Activated T-helper 2 cell treated with anti-CD3 and anti-CD28 coated beads, Interferon-gamma antibody, Interleukin-2, Interleukin-4, amounts not matched to agents 10 μg/mL and 5 μg/mL and 100 μg/mL, durations not matched to agents 14 hours and 24 hours and 36 hours (primary cell): ENCODE data around the gene POLR2B. TPM values are rescaled to one million over a fixed set of nuclear protein-coding genes. Genes with fewer than 3 reads are reported as not detected.

Experiments
- DNase-seq: peaks from one replicate; pipeline ENCODE4 v3.0.0; 2021; ENCODE audit warnings: low spot score
- H3K27ac Mint-ChIP-seq: one replicate; pipeline ENCODE4 v1.8.0; 2021; ENCODE audit warnings: mixed read lengths
- H3K27me3 Mint-ChIP-seq: one replicate; pipeline ENCODE4 v1.8.0; 2021; ENCODE audit warnings: low read depth, mixed read lengths
- H3K36me3 Mint-ChIP-seq: one replicate; pipeline ENCODE4 v1.8.0; 2021; ENCODE audit warnings: low read depth, mixed read lengths
- H3K4me1 Mint-ChIP-seq: one replicate; pipeline ENCODE4 v1.8.0; 2021; ENCODE audit warnings: low read depth, mixed read lengths
- H3K4me3 Mint-ChIP-seq: one replicate; pipeline ENCODE4 v1.8.0; 2021; ENCODE audit warnings: low read depth, mild to moderate bottlenecking, moderate library complexity, mixed read lengths
- H3K9me3 Mint-ChIP-seq: one replicate; pipeline ENCODE4 v1.8.0; 2021; ENCODE audit warnings: mixed read lengths
- intact Hi-C: fragments of 100-400 bp; cut with micrococcal nuclease; formaldehyde crosslinking; loops from one replicate; pipeline ENCODE4 v1.15.1; 2023
- total RNA-seq: library from RNA; stranded (reverse); gene quantifications from 2 replicates; pipeline ENCODE4 v1.2.3, GENCODE V29; 2022

The POLR2B gene
- total RNA-seq, 1 donor from 2014 or later = 153 TPM

DNA sequence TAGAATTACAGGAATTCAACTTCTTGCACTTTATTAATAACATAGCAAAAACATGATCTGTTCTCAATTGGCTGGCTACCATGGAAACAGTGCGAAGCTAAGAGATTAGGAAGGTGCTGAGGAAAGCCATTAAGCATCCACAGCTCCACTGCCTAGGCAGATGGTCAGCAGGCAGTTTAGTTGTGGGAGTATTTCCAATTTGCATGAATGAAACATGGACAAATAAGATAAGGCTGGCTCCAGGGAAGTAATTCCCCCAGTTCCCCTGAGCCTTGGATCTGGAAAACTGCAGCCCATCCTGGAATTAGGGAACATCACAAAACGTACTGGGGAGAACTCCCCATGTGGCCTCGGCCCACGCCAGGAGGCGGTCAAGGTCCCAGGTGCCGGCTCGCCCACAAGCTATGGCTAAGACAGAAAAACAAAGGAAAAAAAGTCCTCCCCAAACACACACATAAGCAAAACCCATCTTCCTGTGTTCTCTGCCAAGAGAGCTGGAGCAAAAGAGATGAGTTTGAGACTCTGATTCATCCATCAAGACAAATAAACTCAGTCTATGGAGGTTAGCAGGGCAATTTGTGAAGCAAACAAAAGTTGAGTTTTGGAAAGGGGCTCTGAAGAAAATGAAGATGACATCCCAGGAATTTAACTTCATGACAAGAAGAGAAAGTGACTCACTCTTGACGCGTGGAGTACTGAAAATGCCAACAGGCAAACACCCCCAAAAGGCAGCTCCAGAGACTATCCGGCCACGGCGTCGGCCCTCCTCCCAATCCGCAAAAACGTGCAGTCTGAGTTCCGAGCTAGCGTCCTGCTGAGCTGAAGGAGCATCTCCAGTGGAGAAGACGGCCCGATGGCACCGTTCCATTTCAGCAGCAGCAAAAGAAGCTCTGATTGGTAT, 86.4 kb downstream of the POLR2B start:
- peaks cover 8% of the 10 kb centered on the region for H3K27me3 Mint-ChIP-seq
- H3K4me1 Mint-ChIP-seq = no peaks in the 10 kb centered on the region
- no peak overlapping the region for H3K4me3 Mint-ChIP-seq
- DNase-seq = no peak
- H3K36me3 Mint-ChIP-seq = no peaks in the 10 kb centered on the region
- H3K27ac Mint-ChIP-seq = no peak overlapping the region
- no peaks in the 10 kb centered on the region for H3K9me3 Mint-ChIP-seq
- intact Hi-C loops = no loop called here

DNA sequence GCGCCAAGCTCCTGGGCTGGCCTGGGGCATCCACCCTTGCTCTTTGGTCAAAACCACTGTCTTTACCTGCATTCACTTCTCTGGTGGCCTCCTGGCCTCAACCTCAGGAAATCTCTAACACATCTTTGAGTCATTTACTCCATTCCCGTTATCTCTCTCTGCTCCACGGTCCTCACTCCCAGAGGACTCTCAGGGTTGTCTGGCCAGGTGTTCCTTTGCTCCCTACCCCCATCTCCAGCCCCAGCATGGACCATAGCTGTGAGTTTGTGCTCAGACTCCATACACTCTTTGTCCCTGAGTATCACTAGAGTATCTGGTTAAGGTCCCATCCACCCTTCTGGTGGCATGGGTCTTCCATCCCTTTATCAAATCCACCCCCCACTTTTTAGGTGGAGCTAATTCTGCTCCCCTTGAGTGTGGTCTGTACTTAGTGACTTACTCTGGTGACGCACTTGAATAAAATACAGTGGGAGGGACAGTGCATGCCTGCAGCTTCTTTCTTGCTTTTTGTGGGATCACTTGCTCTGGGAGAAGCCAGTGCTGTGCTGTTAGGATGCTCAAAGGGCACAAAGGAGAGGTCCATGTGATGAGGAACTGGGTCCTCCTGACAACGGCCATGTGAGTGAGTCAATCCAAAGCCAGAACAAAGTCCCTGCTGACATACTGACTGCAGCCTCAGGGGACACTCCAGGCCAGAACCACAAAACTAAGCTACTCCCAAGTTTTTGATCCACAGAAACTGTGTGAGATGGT, 87.2 kb downstream of the POLR2B start:
- no peaks in the 10 kb centered on the region for H3K4me1 Mint-ChIP-seq
- no peak for DNase-seq
- no peak overlapping the region for H3K4me3 Mint-ChIP-seq
- no peaks in the 10 kb centered on the region for H3K36me3 Mint-ChIP-seq
- H3K9me3 Mint-ChIP-seq = no peaks in the 10 kb centered on the region
- peaks cover 10% of the 10 kb centered on the region for H3K27me3 Mint-ChIP-seq
- no peak overlapping the region for H3K27ac Mint-ChIP-seq
- intact Hi-C loops = no loop called here

DNA sequence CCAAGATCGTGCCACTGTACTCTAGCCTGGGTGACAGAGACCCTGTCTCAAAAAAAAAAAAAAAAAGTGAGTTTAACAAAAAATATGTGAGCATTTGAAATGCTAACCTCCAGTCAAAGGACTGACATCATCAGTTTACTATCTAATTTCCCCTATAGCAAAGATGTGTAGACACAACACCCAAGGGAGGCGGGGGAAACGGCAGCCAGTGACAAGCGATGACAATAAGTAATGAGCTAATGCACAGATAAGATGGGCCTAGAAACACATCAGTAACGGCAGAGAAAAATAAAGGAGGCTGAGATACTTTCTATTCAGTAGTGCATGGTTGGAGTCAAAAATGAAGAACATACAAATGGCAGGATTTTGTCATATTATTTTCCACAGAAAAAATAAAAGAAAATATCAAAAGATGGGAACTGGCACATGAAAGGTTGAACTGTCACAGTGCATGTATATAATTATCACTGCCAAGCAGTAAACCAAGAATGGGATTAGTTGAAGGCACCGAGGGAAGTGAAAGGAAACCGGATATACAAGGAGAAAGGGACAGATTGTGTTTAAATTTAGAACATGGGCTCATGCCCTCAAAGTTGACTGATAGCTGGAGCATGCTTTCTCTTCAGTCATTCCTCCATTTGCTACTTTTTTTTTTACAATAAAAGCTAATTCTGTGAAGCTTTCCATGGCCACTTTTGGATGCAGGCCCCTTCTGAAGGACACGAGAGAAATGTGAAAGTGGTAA, 89.7 kb downstream of the POLR2B start:
- Mint-ChIP-seq H3K27ac (no peak overlapping the region), H3K4me3 (no peak overlapping the region), H3K36me3 (no peaks in the 10 kb centered on the region), H3K9me3 (no peaks in the 10 kb centered on the region), H3K27me3 (peaks cover 8% of the 10 kb centered on the region), H3K4me1 (no peaks in the 10 kb centered on the region)
- DNase-seq = no peak
- intact Hi-C loops = no loop called here

GRCh38 chr4:57070461-57070860, 91.8 kb downstream of the POLR2B start:
- H3K4me3 Mint-ChIP-seq = no peak overlapping the region
- H3K9me3 Mint-ChIP-seq = no peaks in the 10 kb centered on the region
- no peak overlapping the region for H3K27ac Mint-ChIP-seq
- H3K36me3 Mint-ChIP-seq = no peaks in the 10 kb centered on the region
- no peak for DNase-seq
- no peaks in the 10 kb centered on the region for H3K4me1 Mint-ChIP-seq
- peaks cover 8% of the 10 kb centered on the region for H3K27me3 Mint-ChIP-seq
- intact Hi-C loops = no loop called here

DNA sequence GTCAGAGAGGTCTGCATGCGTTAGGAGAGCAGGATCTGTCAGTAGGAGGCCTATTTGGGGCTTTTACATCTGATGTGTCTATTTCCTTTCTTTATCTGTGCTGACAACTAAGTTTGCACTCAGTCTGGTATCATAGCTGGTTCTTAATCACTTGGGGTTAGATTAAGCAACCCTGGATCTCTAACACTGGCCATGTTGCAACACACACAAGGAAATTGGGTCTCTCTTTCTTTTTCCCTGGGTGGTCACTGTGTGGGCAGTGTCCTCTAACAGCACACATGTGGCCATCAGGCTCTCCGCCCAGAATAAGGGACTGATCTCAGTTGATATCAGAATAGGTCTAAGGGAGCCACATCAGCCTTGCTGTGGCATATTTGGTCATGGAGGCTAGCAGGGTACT, 92.6 kb downstream of the POLR2B start:
- H3K27ac Mint-ChIP-seq = no peak overlapping the region
- no peaks in the 10 kb centered on the region for H3K9me3 Mint-ChIP-seq
- no peaks in the 10 kb centered on the region for H3K4me1 Mint-ChIP-seq
- H3K27me3 Mint-ChIP-seq = peaks cover 8% of the 10 kb centered on the region
- no peaks in the 10 kb centered on the region for H3K36me3 Mint-ChIP-seq
- intact Hi-C loops = no loop called here
- H3K4me3 Mint-ChIP-seq = no peak overlapping the region
- DNase-seq = no peak

DNA sequence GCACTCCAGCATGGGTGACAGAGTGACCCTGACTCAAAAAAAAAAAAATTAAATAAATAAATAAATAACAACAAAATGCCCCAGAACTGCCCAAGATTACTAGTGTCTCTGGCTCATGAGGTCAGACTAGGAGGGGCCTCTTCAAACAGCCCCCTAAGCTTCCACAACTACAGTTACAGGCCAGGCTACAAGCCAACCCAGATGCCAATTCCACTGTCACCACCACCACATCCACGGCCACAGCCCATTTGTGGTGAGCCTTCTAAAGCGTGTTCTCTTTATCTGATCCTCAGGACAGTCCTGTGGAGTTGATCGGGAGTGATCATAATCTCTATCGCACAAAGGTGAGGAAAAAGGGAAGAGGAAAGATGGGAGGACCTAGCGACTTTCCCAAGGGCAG, 94.9 kb downstream of the POLR2B start:
- Mint-ChIP-seq H3K27ac (no peak overlapping the region), H3K4me3 (no peak overlapping the region), H3K27me3 (peaks cover 5% of the 10 kb centered on the region), H3K9me3 (no peaks in the 10 kb centered on the region), H3K36me3 (no peaks in the 10 kb centered on the region), H3K4me1 (no peaks in the 10 kb centered on the region)
- no peak for DNase-seq
- intact Hi-C loops = no loop called here

DNA sequence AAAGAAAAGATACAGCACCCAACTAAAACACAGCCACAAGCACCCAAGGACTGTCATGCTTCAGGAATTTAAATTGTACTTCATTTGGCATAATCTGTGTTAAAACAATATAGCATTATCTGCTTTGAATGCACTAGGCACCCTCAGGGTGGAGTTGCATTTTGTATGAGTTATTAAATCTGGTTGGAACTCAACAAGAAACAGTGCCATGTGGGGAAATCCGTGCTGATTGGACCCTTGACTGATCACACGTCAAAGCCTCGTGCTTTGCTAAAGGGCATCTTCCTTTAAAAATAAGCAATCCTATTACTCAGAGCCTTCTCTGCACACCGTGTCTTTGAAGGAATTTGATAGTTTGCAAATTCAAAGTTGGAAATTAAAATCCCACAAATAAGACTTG, 96.0 kb downstream of the POLR2B start:
- intact Hi-C loops = no loop called here
- Mint-ChIP-seq H3K27me3 (peaks cover 2% of the 10 kb centered on the region), H3K27ac (no peak overlapping the region), H3K9me3 (no peaks in the 10 kb centered on the region), H3K4me3 (no peak overlapping the region), H3K36me3 (no peaks in the 10 kb centered on the region), H3K4me1 (no peaks in the 10 kb centered on the region)
- DNase-seq = no peak

DNA sequence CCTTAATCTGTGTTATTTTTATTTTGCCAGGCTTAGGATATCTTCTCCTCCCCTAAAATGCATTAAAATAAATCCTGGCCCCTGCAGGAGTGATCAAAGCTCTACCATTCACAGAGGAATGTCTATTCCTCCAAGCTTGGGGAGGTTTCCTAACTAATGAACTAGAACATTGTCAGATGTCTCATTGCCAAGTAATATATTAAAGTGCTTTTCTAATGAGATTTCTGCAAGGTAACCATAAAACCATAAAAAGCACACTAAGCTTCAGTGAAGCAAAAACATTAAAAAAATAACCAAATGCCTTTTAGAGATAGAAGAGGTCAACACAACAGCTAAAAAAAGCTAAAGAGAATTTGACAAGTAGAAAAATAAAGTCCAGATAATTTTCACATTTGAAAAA, 96.7 kb downstream of the POLR2B start:
- no peak overlapping the region for H3K4me3 Mint-ChIP-seq

GRCh38 chr4:57076646-57077045, 98.0 kb downstream of the POLR2B start:
- Mint-ChIP-seq H3K27me3 (no peaks in the 10 kb centered on the region), H3K4me1 (no peaks in the 10 kb centered on the region)

More for the DNA sequence above, 96.7 kb downstream of the POLR2B start:
- Mint-ChIP-seq H3K27ac (no peak overlapping the region), H3K9me3 (no peaks in the 10 kb centered on the region), H3K4me1 (no peaks in the 10 kb centered on the region), H3K27me3 (peaks cover under 1% of the 10 kb centered on the region), H3K36me3 (no peaks in the 10 kb centered on the region)
- no peak for DNase-seq
- intact Hi-C loops = no loop called here

DNA sequence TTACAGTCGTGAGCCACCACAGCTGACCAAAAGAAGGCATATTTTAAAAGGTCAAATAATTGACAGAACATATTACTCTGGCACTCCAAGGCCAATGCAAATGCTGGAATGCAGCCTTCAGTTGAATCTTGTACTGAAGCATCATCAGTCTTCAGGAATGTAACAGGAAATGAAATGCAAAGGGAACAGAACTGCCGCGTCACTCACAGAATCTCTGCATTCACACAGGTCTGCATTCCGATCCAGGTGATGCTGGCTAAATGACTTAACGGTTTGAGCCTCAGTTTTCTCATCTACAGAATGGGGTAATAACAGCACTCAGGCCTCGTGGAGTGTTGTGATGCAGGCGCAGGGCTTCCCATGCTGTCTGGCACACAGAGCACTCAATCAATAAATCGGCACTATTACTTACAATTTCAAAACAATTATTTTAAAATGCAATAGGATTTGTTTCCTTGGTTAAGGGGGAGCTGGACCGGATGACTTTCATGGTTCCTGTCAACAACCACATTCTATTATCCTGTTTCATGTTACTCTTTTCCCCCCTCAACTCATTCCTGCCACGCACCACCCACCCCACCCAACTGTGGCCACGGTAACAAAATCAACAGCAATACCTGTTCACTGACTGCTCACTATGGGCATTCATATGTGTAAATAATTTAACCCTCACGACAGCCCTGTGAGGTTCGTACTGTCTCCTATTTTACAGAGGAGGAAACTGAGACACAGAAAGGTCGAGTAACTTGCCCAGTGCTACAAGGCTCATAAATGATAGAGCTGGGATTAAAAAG, 99.1 kb downstream of the POLR2B start:
- no peaks in the 10 kb centered on the region for H3K4me1 Mint-ChIP-seq
- H3K36me3 Mint-ChIP-seq = no peaks in the 10 kb centered on the region
- intact Hi-C loops = no loop called here
- no peaks in the 10 kb centered on the region for H3K27me3 Mint-ChIP-seq
- no peak overlapping the region for H3K27ac Mint-ChIP-seq
- no peaks in the 10 kb centered on the region for H3K9me3 Mint-ChIP-seq
- DNase-seq = no peak
- H3K4me3 Mint-ChIP-seq = no peak overlapping the region

More at GRCh38 chr4:57076646-57077045, 98.0 kb downstream of the POLR2B start:
- H3K36me3 Mint-ChIP-seq = no peaks in the 10 kb centered on the region
- DNase-seq = no peak
- H3K4me3 Mint-ChIP-seq = no peak overlapping the region
- H3K27ac Mint-ChIP-seq = no peak overlapping the region
- intact Hi-C loops = no loop called here
- no peaks in the 10 kb centered on the region for H3K9me3 Mint-ChIP-seq

DNA sequence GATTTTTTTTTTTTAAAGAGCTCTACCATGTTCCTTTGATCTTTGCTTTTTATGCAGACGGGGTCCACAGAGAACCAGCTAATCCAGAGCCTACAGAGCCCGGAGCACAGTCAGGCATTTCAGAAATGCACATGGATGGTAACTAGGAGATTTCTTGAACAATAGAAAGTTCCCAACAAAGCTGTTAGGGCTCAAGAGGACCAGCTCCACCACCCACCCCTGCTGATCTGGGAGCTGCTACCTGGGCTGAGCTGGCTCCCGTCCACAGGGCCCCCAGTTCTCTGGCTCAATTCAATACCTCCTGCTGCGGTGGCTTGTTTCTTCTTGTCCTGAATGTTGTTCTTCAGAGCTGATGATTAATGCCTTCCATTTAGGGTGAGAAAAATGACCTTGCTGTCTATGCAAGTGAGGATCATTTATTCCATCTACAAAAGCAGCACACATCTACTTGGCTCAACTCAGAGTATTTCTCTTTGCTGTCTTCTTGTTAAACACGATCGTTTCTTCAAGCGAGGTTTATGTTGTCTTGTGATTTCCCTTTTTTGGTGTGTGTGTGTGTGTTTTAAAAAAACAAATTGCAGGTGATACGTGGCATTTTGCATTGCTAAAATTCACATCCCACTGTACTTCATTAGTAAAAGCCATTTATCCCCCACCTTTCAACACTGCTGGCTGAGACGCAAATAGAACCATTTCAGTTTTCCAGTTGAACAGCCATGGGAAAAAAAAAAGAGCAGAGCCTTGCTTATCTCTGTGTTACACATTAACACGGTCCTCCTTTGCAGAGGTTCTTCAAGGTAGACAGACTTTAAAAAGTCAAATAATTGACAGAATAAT, 100.2 kb downstream of the POLR2B start:
- no peak for DNase-seq
- no peaks in the 10 kb centered on the region for H3K36me3 Mint-ChIP-seq
- no peak overlapping the region for H3K4me3 Mint-ChIP-seq
- intact Hi-C loops = no loop called here
- H3K4me1 Mint-ChIP-seq = no peaks in the 10 kb centered on the region
- no peaks in the 10 kb centered on the region for H3K9me3 Mint-ChIP-seq
- no peak overlapping the region for H3K27ac Mint-ChIP-seq
- H3K27me3 Mint-ChIP-seq = no peaks in the 10 kb centered on the region
